ENCODE results near the gene BIK. TPM values are rescaled to one million over a fixed set of nuclear protein-coding genes. Genes with fewer than 3 reads are reported as not detected.

Gene BIK, protein sequence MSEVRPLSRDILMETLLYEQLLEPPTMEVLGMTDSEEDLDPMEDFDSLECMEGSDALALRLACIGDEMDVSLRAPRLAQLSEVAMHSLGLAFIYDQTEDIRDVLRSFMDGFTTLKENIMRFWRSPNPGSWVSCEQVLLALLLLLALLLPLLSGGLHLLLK
- 0.27 and 0.86 TPM in 2 replicates for total RNA-seq

DNA sequence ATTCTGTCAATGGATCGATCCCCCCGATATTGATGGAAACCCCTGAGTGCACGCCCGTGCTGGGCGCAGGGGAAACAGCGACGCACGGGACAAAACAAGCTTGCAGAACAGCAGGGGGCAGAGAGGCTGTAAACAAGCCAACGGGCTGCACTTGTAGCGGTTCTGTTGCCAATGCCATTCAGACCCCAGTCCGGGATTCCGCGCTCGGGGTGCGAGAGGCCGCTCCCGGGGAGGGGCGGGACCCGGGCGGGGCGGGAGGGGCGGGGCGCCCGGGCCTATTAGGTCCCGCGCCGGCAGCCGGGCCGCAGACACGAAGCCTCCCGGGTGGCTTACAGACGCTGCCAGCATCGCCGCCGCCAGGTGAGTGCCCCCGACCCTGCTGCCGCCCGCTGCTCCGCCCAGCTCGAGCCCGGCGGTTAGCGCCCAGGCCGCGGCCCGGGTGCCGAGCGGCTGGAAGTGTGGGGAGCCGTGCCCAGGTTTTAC is at the start of gene BIK:
Gene BIK (plus strand): TSS at position 307 of the 483 bp plus-strand sequence. CDS start 13,273 bp downstream, outside the sequence.

DNA sequence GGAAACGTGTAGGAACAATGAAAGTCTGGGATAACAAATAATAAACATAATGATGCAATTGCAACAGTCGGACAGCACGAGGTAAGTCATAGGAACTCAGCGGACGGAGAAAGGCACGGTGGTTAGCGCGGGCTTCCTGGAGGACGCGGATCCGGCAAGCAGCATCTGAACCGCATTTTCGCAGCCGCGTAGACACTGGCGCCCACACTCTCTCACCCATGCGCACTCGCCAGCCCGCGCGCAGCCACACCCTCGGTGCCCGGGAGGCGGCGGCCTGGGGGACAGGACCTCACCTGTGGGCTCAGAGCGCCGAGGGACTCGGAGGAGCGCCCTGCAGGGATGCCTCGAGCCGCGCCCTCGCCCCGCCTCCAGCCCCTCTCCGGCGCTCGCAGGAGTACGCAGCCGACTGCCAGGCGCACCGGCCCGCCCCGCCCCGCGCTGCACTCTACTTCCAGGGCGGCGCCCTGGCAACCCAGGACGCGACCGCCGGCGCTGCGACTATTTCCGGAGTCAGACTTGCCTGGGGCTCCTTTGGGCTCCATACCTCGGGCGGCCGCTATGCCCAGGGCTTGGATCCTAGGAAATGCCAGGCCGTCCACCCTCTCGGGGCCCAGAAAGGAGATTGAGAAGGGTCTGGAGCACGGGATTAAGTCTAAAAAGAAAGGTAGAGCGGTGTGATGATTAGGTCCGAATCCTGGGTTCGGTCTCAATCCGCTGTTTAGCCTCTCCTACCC is 21.4 kb upstream of the BIK start, which contains the start of gene TTLL1:
Gene TTLL1 (minus strand): TSS at position 408 of the 734 bp plus-strand sequence. CDS start 13,805 bp downstream, outside the sequence.

DNA sequence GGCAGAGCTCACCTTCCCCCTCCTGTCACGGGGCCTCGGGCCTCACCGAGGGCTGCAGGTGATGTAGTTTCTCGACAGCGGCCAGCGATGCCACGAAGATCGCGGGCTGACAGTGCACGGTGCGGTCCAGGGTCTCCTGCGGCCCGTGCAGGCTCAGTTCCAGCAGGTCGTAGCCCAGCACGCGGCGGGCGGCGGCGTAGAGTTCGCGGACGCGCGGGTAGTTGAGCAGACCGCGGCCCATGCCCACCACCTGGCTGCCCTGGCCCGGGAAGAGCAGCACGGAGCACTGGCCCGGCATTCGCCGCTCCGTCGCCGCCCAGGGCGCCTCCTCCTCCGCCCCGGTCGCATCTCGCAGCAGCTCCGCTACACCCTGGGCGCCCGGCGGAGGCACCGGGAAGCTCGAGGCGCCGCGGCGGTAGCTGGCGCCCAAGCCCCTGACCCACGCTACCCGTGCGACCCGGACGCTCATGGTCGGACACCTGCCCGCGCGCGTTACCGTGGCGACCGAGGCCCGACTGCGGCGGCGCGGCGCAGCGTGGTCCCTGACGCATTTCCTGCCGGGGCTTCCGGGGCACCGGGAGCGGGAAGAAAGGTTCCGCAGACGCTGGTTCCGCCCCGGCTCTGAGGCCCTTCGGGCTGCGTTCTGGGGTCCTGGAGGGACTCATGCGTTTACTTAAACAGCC is 32.5 kb downstream of the BIK start, which contains the start of gene MCAT:
Gene MCAT (minus strand): TSS at position 519 of the 683 bp plus-strand sequence. CDS start 50 bp downstream, at position 469.

DNA sequence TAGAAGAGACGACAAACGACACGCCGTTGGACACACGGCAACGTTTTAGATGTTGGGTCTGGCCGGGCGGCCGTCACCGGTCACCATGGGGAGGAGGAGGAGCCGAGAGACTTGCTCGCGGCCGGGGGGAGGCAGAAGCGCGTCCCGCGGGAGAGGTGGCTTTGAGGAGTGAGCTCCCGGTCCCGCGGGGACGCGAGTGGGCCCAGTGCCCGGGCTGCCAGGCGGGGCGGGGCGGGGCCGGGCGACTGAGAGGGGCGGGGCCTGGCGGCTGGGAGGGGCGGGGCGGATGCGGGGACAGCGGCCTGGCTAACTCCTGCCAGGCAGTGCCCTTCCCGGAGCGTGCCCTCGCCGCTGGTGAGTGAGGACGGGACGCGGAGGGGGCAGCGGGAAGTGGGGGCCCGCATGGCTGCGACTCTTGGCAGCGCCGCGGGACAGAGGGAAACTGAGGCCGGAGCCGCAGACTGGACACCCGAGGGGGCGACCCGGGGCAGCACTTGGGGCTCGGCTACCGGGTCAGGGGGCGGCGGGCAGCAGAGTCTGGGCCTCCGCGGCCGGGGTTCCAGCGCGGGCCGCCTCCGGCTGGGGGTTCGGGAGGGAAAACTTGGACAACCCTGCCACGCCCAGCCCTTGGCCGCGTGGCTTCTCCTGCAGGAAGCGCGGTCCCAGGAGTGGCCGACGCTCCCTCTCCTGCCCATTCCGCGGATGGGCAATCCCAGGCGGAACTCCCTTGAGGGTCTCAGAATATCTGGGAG is 40.9 kb downstream of the BIK start, which contains the start of gene TSPO:
Gene TSPO (plus strand): TSS at position 309 of the 752 bp plus-strand sequence. CDS start 7,680 bp downstream, outside the sequence.

Other genes with a start within 250 kb of the BIK start
- gene PACSIN2, start 95.6 kb upstream of the BIK start, total RNA-seq, result 59.0 and 71.8 TPM in 2 replicates
- 6.7 and 7.8 TPM in 2 replicates for gene TTLL1, start 21.4 kb upstream of the BIK start, total RNA-seq
- 18.8 and 19.5 TPM in 2 replicates for gene MCAT, start 32.6 kb downstream of the BIK start, total RNA-seq
- 254 and 290 TPM in 2 replicates for gene TSPO, start 40.8 kb downstream of the BIK start, total RNA-seq
- 33.9 and 48.7 TPM in 2 replicates for gene TTLL12, start 76.4 kb downstream of the BIK start, total RNA-seq
- gene SCUBE1, start 232.6 kb downstream of the BIK start, total RNA-seq, result 0.14 TPM in 1 of 2 replicates, not detected in the other